Upper lobe of left lung (tissue), 4 donors: ENCODE measurements around the gene G6PC3.

Experiments
- CTCF ChIP-seq, 6 experiments: fragments of 450-650 bp in 4 of 6; fragments of 200-600 bp in 2 of 6; sonication (generic) in 2 of 6; IDR thresholded peaks; one replicate each; pipeline ENCODE4 v1.5.1; 2016 to 2019; ENCODE audit warnings: antibody characterized with exemption in 6 of 6
- EP300 ChIP-seq, 4 donors: sonication (generic); formaldehyde crosslinking; IDR thresholded peaks; one replicate each; pipeline ENCODE4 v1.5.1; 2017; ENCODE audit warnings: antibody characterized with exemption in 4 of 4, control low read depth in 2 of 4
- POLR2A ChIP-seq, 4 donors: fragments of 450-650 bp; IDR thresholded peaks; one replicate each; pipeline ENCODE4 v1.5.1; 2016 to 2017; ENCODE audit warnings: antibody characterized with exemption in 4 of 4, mild to moderate bottlenecking in 2 of 4

- TF ChIP-seq CTCF (IDR thresholded peaks at IDR 0.05) (no peak), EP300 (IDR thresholded peaks at IDR 0.05) (no peak), POLR2A (IDR thresholded peaks at IDR 0.05) (no peak)
Measured at GRCh38 chr17:44029736-44030135, 40.8 kb upstream of the G6PC3 start.
